Peyer's patch (tissue), 4 donors: ENCODE measurements around the gene SUGCT.

ENCODE experiments used
- CTCF ChIP-seq, 6 experiments: fragments of 450-650 bp in 4 of 6; fragments of 200-600 bp in 2 of 6; sonication (generic) in 1 of 6; IDR thresholded peaks; one replicate each; pipeline ENCODE4 v1.5.1; 2017 to 2019; ENCODE audit warnings: antibody characterized with exemption in 6 of 6, mild to moderate bottlenecking in 3 of 6, moderate library complexity in 1 of 6
- POLR2A ChIP-seq, 2 donors: fragments of 450-650 bp; IDR thresholded peaks; one replicate each; pipeline ENCODE4 v1.5.1; 2017; ENCODE audit warnings: antibody characterized with exemption in 2 of 2, mild to moderate bottlenecking in 2 of 2, moderate library complexity in 2 of 2

DNA sequence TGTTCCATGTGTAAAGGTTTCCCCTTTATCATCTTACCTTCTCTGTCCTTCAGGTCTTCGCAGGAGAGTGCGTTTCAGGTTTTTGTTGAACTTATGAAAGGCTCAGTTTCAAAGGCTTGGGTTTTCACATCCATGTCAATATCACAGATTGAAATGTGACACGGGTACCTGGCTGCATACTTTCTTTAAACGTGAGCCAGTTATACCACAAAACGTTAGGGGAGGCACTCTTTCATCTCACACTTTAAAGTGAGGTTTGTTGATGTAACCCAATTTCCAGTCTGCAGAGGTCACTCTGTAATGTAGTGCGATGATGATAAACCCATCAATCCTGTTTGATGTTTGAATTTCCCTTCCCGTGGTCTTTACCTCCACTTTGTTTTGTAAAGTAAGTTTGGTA, 506.9 kb downstream of the SUGCT start:
- no peak for TF ChIP-seq CTCF (IDR thresholded peaks at IDR 0.05)
- TF ChIP-seq POLR2A (IDR thresholded peaks at IDR 0.05) = no peak
